ENCODE measurements around the gene TAS2R3. TPM values are rescaled to one million over a fixed set of nuclear protein-coding genes. Genes with fewer than 3 reads are reported as not detected.
"Not testable (repeated sequence)": the region's sequence is repeated elsewhere in the genome, so short reads cannot be mapped to it uniquely, and the experiment has no call there.

The TAS2R3 gene, protein sequence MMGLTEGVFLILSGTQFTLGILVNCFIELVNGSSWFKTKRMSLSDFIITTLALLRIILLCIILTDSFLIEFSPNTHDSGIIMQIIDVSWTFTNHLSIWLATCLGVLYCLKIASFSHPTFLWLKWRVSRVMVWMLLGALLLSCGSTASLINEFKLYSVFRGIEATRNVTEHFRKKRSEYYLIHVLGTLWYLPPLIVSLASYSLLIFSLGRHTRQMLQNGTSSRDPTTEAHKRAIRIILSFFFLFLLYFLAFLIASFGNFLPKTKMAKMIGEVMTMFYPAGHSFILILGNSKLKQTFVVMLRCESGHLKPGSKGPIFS
- polyA plus RNA-seq (ENCODE audit: insufficient read length in 4 of 4), result 1 to 10 TPM in 2 of 4 donors, under 1 TPM in 2; 0.32 to 2.2 (median 0.70) TPM

GRCh38 chr7:141763797-141764196 lies at the start of gene TAS2R3:
Gene TAS2R3 (plus strand): TSS chr7:141764097. CDS start chr7:141764159, 62 bp downstream.
- no peak for DNase-seq (ENCODE audit: low read depth in 4 of 4, low spot score in 2 of 4)

- no peak for DNase-seq (ENCODE audit: low read depth in 4 of 4, low spot score in 2 of 4)
Observed at GRCh38 chr7:141714571-141714970, 49.3 kb upstream of the TAS2R3 start.

DNA sequence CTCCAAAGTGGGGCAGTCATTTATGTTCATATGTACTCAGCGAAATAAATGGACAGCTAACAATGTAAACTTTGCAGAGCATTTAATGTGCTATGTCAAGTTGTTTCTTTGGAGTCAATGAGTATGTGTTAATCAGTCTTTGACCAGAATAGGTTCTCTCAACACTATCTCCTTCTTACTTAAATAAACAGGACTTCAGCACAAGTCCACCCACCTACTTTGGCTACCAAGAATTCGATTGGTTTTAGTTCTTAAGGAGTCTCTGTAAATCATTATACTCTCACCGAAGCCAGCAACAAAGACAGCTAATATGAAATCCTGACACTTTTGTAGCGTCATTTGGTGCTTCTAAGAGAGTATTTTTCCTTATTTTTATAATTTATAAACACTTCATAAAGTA lies 48.9 kb upstream of the TAS2R3 start:
- no peak for DNase-seq (ENCODE audit: low read depth in 4 of 4, low spot score in 2 of 4)

DNA sequence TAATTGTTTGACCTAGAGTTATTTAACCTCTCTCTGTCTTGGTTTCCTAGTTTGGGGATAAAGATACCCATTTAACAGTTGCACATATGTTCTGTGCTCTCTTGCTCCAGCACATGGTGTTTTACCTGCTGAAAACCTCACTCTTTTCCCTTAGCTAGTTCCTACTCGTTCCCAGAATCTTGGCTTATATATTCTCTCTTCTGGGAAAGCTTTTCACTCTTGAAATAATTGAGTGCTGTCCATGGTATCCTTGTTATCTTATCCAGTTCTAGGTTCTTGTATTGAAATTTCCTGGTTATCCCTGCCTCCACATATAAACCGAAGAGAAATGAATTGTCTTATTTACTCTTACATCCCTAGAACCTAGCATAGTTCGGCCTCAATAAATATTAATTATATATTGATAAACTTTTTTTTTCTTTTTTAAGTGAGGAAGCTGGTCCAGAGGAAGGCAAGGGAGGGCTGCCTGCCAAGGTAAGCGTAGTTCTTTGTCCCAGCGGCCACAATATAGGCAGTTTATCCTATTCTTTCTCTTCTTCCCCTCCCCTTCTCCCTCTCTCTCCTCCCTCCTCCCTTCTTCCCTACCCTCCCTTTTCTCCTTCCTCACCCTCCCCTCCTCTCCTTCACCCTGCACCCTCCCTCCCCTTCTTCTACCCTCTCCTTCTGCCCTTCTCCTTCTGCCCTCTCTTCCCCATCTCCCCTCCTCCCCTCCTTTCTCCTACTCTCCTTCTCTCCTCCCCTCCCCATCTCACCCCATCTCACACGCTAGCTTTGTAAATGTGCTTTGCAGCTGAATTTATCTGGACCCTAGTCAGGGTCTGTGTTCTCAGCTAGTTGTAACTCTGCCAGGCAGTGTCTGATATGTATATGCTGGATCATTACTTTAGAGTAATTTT lies 47.9 kb upstream of the TAS2R3 start:
- DNase-seq (ENCODE audit: low read depth in 4 of 4, low spot score in 2 of 4), result no peak

GRCh38 chr7:141717450-141717849 lies 46.4 kb upstream of the TAS2R3 start:
- no peak for DNase-seq (ENCODE audit: low read depth in 4 of 4, low spot score in 2 of 4)

DNA sequence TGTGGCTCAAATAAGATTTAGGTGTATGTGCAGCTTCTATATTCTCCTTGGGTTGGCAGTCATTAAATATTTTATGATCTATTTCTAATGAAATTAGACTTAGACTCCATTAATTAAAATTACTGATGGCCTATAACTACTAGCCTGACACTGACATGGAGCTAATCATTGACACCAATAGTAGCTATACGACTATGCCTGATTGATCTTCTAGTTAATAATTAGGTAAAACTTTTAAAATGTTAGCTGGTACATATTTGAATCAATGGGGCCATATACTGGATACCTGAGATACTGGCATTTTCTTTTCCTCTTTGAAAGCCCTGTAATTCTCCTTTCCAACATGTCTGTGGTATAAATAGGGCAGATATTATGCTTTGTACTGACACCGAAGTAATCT lies 41.4 kb upstream of the TAS2R3 start:
- DNase-seq (ENCODE audit: low read depth in 4 of 4, low spot score in 2 of 4), result no peak

DNA sequence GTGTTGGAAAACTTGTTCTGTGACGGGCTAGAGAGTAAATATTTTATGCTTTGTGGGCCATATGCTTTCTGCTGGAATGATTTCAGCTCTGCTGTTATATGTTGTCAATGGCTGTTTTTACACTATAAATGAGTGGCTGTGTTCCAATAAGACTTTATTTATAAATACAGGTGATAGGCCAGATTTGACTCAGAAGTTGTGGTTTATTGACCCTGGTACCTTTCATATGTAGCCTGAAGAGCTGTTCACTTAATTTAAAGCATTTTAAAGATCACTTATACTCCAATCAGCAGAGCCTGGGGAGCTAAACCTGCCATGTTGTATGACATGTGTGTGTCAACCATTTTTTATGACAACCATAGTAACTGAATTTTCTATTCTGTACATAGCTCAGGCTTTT lies 34.9 kb upstream of the TAS2R3 start:
- no peak for DNase-seq (ENCODE audit: low read depth in 4 of 4, low spot score in 2 of 4)

DNA sequence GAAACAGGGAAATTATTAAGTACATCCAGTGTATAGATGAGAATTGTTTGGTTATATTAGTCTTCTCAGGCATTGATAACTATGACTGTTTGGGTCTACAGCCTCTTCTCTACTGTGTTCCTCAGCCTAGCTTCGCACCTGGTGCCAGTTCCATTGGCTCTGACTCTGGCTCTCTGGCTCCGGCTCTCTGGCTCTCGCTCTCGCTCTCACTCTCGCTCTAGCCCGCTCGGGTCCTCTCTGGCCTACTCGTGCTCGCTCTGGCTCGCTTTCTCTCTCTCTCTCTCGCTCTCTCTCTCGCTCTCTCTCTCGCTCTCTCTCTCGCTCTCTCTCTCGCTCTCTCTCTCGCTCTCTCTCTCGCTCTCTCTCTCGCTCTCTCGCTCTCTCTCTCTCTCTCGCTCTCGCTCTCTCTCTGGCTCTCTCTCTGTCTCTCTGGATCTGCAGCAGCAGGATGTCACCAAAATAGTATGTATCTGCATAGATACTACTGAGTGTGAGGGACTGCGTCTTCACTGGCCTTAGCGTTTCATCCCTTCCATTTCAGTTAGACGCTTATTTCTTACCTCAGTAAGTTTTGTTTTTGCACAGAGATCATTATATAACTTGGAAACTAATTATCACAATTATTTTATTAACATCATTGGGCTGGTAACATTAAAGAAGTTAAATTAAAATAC lies 32.3 kb upstream of the TAS2R3 start:
- no peak for DNase-seq (ENCODE audit: low read depth in 4 of 4, low spot score in 2 of 4)

DNA sequence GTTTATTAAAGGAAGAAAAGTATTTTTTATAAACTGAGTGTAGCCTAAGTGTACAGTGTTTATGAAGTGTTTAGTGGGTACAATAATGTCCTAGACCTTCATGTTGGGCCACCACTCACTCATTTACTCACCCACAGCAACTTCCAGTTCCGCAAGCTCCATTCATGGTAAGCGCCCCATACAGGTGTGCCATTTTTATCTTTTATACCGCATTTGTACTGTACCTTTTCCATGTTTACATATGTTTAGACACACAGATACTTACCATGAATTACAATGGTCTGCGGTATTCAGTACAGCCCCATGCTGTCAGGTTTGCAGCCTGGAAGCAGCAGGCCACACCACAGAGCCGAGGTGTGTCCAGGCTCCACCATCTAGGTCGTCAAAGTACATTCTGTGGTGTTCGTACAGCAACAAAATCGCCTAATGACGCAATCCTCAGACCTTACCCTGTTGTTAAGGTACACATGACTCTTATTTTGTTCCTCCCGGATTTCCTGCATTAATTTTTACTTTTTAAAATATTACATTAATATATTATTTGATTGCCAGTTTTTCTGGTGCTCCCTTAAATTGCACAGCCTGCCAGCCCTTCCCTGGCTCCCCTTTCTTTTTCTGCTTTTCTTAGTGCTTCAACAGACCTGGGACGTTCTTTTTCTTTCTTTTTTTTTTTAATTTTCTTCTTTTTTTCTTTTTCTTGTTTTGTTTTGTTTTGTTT lies 26.6 kb upstream of the TAS2R3 start:
- peak in 1 of 4 donors; percentile 4 for DNase-seq (ENCODE audit: low read depth in 4 of 4, low spot score in 2 of 4)

GRCh38 chr7:141737836-141738591 lies 25.9 kb upstream of the TAS2R3 start, which contains the start of gene SSBP1:
Gene SSBP1 (plus strand): TSS chr7:141738358. CDS start chr7:141739167, 809 bp downstream.
- DNase-seq (ENCODE audit: low read depth in 4 of 4, low spot score in 2 of 4), result peak; percentile 88 to 96 (median 94)

- peak in 1 of 4 donors; percentile 37 for DNase-seq (ENCODE audit: low read depth in 4 of 4, low spot score in 2 of 4)
Observed at GRCh38 chr7:141738592-141739013, 25.3 kb upstream of the TAS2R3 start.

- no peak for DNase-seq (ENCODE audit: low read depth in 4 of 4, low spot score in 2 of 4)
Observed at GRCh38 chr7:141739250-141739649, 24.6 kb upstream of the TAS2R3 start.

DNA sequence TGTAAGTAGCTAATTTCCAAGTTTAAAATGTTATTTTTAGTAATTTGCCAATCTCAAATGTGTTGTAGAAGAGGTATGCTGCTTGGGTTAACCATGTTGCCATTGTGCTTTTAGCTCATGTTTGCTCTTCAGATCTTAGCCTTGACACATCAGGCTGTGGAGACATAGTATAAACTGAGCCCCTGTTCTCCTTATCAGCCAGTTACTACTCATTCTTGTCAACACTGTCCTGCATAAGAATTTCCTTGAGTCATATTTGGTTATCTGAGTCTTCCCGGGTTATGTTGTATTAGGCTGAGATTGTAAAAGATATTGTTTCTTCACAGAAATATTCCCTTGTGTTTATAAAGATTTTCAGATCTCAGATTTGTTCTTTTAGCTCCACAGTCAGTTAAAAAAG lies 21.7 kb upstream of the TAS2R3 start:
- DNase-seq (ENCODE audit: low read depth in 4 of 4, low spot score in 2 of 4), result no peak

DNA sequence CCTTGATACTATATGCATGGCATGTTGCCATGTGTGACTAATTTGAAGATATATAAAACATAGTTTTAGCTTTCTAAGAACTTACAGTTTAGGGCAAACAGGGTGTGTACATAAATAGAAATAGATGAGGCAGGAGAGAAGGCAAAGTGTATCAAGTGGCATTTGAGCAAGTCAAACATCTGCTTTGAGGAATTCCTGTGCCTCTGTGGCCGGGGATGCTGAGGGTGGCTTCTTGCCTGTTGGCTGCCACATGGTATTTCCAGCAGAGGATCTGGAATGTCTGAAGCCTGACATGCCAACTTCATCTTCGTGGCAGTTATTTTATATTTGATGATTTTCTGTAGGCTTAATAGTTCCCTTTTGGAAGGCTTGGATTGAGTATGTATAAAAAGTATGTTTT lies 19.8 kb upstream of the TAS2R3 start:
- no peak for DNase-seq (ENCODE audit: low read depth in 4 of 4, low spot score in 2 of 4)

DNA sequence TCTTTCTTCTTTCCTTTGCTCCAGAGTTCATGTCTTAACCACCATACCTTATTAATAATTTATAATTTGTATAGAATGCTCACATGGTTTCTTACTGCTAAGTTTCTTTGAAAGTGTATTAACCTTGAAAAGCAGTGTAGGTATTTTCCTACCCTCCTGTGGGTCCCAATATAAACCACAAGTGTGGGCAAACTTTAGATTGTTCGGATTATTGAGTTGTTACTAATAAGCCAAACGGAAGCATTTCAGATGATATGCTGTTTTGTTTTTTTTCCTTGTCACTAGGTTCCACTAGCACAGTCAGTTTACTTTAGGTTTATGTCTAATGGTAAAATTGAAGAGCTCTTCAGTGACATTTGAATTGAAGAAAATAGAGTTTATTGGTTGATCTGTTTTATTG lies 15.5 kb upstream of the TAS2R3 start:
- no peak for DNase-seq (ENCODE audit: low read depth in 4 of 4, low spot score in 2 of 4)

GRCh38 chr7:141751904-141752303 lies 12.0 kb upstream of the TAS2R3 start:
- not testable (repeated sequence) for DNase-seq (ENCODE audit: low read depth in 4 of 4, low spot score in 2 of 4)

- DNase-seq (ENCODE audit: low read depth in 4 of 4, low spot score in 2 of 4), result no peak
Observed at GRCh38 chr7:141752634-141753033, 11.3 kb upstream of the TAS2R3 start.

GRCh38 chr7:141754939-141755338 lies 9.0 kb upstream of the TAS2R3 start:
- DNase-seq (ENCODE audit: low read depth in 4 of 4, low spot score in 2 of 4), result no peak

- DNase-seq (ENCODE audit: low read depth in 4 of 4, low spot score in 2 of 4), result not testable (repeated sequence)
Observed at GRCh38 chr7:141770083-141770583, 6.2 kb downstream of the TAS2R3 start.

All from left renal cortex interstitium (tissue), 4 donors.